ENCODE measurements around the gene ZYG11A. TPM values are rescaled to one million over a fixed set of nuclear protein-coding genes. Genes with fewer than 3 reads are reported as not detected.

Gene ZYG11A
- total and polyA plus RNA-seq, 2 donors (not counting 1 experiment from before 2014, with no cell fraction given) = 0.28 to 0.50 TPM

DNA sequence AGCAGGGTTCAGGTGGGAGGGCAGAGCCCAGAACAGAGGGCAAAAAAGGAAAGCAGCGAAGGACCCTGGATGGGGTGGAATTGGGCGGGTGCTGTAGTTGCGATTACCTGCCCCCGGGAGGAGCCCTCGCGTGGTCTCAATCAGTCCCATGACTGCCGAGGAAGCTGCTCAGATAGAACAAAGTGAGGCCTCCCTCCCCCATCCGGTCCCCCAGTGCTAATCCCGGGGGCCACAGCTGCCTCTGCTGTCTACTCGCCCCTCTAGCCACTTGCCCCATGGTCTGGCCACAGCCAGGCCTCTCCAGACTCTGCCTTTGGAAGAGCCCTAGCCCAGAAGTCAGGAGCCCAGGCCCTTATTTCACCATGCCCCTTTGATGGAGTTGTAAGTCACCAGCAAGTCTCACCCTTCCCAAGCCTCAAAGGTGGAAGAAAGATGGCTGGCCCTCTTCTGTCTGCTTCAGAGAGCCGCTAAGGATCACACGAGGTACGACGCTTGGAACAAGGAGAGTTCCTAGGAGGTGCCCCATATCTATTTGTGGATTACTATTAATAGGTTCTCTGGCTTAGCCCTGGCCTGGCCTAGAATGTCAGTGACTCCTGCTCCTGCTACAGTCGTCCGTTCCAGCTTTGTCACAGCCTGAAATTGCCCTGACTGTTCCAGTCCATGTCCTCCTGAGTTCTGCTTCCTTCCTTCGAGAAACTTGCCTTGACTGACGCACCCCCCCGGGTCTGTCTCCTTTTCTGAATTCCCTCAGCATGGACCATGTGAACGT, 62.6 kb downstream of the ZYG11A start:
- no peaks in the 10 kb centered on the region for H3K79me2 ChIP-seq (ENCODE audit: control insufficient read depth, insufficient read depth, low read length)
- no peaks in the 10 kb centered on the region for H3K36me3 ChIP-seq (ENCODE audit: control insufficient read depth, insufficient read depth, low read length)
- H3K27ac ChIP-seq (ENCODE audit: insufficient read depth, low read length) = no peak overlapping the region
- H4K20me1 ChIP-seq (ENCODE audit: control insufficient read depth, extremely low read depth, insufficient read depth, low read length) = no peaks in the 10 kb centered on the region
- H3K4me2 ChIP-seq (ENCODE audit: extremely low read depth, insufficient read depth, low read length) = no peak overlapping the region
- TF ChIP-seq, protein P1, sequence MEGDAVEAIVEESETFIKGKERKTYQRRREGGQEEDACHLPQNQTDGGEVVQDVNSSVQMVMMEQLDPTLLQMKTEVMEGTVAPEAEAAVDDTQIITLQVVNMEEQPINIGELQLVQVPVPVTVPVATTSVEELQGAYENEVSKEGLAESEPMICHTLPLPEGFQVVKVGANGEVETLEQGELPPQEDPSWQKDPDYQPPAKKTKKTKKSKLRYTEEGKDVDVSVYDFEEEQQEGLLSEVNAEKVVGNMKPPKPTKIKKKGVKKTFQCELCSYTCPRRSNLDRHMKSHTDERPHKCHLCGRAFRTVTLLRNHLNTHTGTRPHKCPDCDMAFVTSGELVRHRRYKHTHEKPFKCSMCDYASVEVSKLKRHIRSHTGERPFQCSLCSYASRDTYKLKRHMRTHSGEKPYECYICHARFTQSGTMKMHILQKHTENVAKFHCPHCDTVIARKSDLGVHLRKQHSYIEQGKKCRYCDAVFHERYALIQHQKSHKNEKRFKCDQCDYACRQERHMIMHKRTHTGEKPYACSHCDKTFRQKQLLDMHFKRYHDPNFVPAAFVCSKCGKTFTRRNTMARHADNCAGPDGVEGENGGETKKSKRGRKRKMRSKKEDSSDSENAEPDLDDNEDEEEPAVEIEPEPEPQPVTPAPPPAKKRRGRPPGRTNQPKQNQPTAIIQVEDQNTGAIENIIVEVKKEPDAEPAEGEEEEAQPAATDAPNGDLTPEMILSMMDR (conservative IDR thresholded peaks at IDR 0.05 in 1 of 2, IDR thresholded peaks at IDR 0.05 in 1 of 2; ENCODE audit: low read depth in 1 of 2, low read length in 2 of 2) = peak; percentile 23 to 42
- no peak for TF ChIP-seq EZH2 (IDR thresholded peaks at IDR 0.05; ENCODE audit: low read length, missing control alignments)
- peak; percentile 15 to 24 for DNase-seq (ENCODE audit: low read depth in 2 of 2)
- H3K27me3 ChIP-seq (ENCODE audit: control insufficient read depth, insufficient read depth, low read length) = no peaks in the 10 kb centered on the region
- no peak overlapping the region for H3K9ac ChIP-seq (ENCODE audit: insufficient read depth, low read length)
- no peaks in the 10 kb centered on the region for H3K9me3 ChIP-seq (ENCODE audit: control insufficient read depth, insufficient read depth, low read depth, low read length)
- H3K4me1 ChIP-seq (ENCODE audit: control insufficient read depth, extremely low read depth, insufficient read depth, low read length) = no peaks in the 10 kb centered on the region
- H3K4me3 ChIP-seq (replicated peaks in 1 of 4; ENCODE audit: control extremely low read depth in 1 of 4, insufficient read depth in 1 of 4, low read depth in 3 of 4, low read length in 4 of 4) = no peak overlapping the region
- H2AFZ ChIP-seq (ENCODE audit: low read length) = no peak overlapping the region

DNA sequence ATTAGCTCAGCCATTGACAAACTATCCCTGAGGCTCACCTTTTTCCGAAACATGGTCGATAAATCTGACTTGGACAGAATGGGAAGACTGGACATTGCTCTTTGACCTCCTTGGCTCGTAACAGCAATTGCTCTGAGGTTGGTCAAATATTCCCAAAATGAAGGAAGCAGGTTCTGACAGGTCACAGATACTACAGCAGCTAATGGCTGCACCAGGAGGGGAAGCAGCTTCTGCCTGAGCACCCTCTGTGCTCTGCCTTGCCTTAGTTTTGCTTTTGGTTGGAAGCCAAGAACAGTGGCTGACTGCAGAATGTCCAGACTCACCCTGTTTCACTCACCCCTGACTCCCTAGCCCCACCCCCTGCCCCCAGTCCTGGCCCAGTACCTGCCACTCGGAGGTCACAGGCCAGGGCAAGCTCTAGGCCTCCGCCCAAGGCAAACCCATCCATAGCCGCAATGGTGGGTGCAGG, 63.6 kb downstream of the ZYG11A start:
- H3K4me1 ChIP-seq (ENCODE audit: control insufficient read depth, extremely low read depth, insufficient read depth, low read length) = no peaks in the 10 kb centered on the region
- H3K36me3 ChIP-seq (ENCODE audit: control insufficient read depth, insufficient read depth, low read length) = no peaks in the 10 kb centered on the region
- no peak for DNase-seq (ENCODE audit: low read depth in 2 of 2)
- no peak overlapping the region for H3K9ac ChIP-seq (ENCODE audit: insufficient read depth, low read length)
- no peaks in the 10 kb centered on the region for H4K20me1 ChIP-seq (ENCODE audit: control insufficient read depth, extremely low read depth, insufficient read depth, low read length)
- no peaks in the 10 kb centered on the region for H3K79me2 ChIP-seq (ENCODE audit: control insufficient read depth, insufficient read depth, low read length)
- no peak overlapping the region for H3K4me2 ChIP-seq (ENCODE audit: extremely low read depth, insufficient read depth, low read length)
- TF ChIP-seq EZH2 (IDR thresholded peaks at IDR 0.05; ENCODE audit: low read length, missing control alignments) = no peak
- TF ChIP-seq, protein P1 (conservative IDR thresholded peaks at IDR 0.05 in 1 of 2, IDR thresholded peaks at IDR 0.05 in 1 of 2; ENCODE audit: low read depth in 1 of 2, low read length in 2 of 2) = no peak
- no peaks in the 10 kb centered on the region for H3K9me3 ChIP-seq (ENCODE audit: control insufficient read depth, insufficient read depth, low read depth, low read length)
- H2AFZ ChIP-seq (ENCODE audit: low read length) = no peak overlapping the region
- no peak overlapping the region for H3K4me3 ChIP-seq (replicated peaks in 1 of 4; ENCODE audit: control extremely low read depth in 1 of 4, insufficient read depth in 1 of 4, low read depth in 3 of 4, low read length in 4 of 4)
- no peaks in the 10 kb centered on the region for H3K27me3 ChIP-seq (ENCODE audit: control insufficient read depth, insufficient read depth, low read length)
- no peak overlapping the region for H3K27ac ChIP-seq (ENCODE audit: insufficient read depth, low read length)

DNA sequence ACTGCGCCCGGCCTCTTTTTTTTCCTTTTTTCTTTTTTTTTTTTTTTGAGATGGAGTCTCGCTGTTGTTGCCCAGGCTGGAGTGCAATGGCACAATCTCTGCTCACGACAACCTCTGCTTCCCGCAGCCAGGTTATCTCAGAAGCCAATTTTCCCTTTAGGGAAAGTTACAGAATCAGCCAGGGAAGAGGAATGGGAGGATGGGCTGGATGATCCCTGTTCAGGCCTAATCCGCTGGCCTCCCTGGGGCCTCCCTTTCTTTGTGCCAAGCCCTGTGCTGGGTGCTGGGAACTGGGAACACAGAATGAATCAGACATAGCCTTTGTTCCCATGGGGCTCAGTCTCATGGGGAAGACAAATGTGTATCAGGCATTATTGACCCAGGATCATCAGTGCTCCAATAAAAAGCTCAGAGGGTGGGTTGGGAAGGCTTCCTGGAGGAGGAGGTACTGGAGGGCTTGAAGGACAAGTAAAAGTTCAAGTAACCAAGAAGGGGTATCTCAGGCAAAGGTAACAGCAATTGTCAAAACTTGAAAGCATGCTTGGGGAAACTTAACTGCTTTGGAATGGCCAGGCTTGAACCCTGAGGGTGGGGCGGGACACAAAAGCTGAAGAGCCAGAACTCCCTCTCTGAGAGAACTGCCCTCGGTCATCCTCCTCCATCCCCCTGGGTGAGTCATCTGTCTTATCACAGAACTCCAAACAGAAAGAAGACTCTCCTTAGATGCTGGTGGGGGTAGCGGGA, 64.7 kb downstream of the ZYG11A start:
- Histone ChIP-seq H3K27me3 (ENCODE audit: control insufficient read depth, insufficient read depth, low read length) (no peaks in the 10 kb centered on the region), H3K27ac (ENCODE audit: insufficient read depth, low read length) (no peak overlapping the region), H3K36me3 (ENCODE audit: control insufficient read depth, insufficient read depth, low read length) (no peaks in the 10 kb centered on the region), H3K9ac (ENCODE audit: insufficient read depth, low read length) (no peak overlapping the region), H3K4me2 (ENCODE audit: extremely low read depth, insufficient read depth, low read length) (no peak overlapping the region), H3K4me1 (ENCODE audit: control insufficient read depth, extremely low read depth, insufficient read depth, low read length) (no peaks in the 10 kb centered on the region), H3K79me2 (ENCODE audit: control insufficient read depth, insufficient read depth, low read length) (no peaks in the 10 kb centered on the region), H3K9me3 (ENCODE audit: control insufficient read depth, insufficient read depth, low read depth, low read length) (no peaks in the 10 kb centered on the region), H2AFZ (ENCODE audit: low read length) (no peak overlapping the region), H4K20me1 (ENCODE audit: control insufficient read depth, extremely low read depth, insufficient read depth, low read length) (no peaks in the 10 kb centered on the region), H3K4me3 (replicated peaks in 1 of 4; ENCODE audit: control extremely low read depth in 1 of 4, insufficient read depth in 1 of 4, low read depth in 3 of 4, low read length in 4 of 4) (no peak overlapping the region)
- TF ChIP-seq EZH2 (IDR thresholded peaks at IDR 0.05; ENCODE audit: low read length, missing control alignments) = no peak
- TF ChIP-seq, protein P1 (conservative IDR thresholded peaks at IDR 0.05 in 1 of 2, IDR thresholded peaks at IDR 0.05 in 1 of 2; ENCODE audit: low read depth in 1 of 2, low read length in 2 of 2) = no peak
- no peak for DNase-seq (ENCODE audit: low read depth in 2 of 2)
